Measurements from ENCODE around the gene HINT1. TPM values are rescaled to one million over a fixed set of nuclear protein-coding genes. Genes with fewer than 3 reads are reported as not detected.

HINT1 gene
- polyA plus RNA-seq, 1 donor from 2014 or later, result 706 TPM

DNA sequence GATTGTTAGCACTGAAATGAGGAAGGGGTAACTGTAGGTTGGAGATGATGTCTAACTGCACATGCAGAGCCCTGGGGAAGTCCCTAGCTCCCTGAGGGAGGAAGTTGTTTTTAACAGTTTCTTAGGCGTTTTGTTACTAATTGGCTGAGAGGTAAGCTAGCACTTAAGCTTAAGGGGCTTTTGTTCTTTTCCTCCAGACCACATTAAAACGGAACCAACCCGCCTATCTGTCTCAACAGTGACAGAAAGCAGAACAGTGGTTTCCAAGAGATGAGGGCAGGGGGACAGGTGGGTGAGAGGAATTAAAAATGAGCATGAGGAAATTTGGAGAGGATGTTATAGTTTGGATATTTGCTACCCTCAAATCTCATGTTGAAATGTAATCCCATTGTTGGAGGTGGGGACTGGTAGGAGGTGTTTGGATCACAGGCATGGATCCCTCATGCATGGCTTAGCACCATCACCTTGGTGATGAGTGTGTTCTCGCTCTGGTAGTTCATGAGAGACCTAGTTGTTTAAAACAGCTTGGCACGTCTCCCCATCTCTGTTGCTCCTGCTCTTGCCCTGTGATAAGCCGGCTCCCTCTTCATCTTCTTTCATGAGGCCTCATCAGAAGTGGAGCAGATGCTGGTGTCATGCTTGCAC lies 44.6 kb upstream of the HINT1 start:
- no peak overlapping the region for H3K9ac ChIP-seq (ENCODE audit: low read length)
- no peaks in the 10 kb centered on the region for H4K20me1 ChIP-seq (ENCODE audit: insufficient read depth)
- no peak overlapping the region for H3K4me3 ChIP-seq (ENCODE audit: low read length)
- TF ChIP-seq EZH2 (IDR thresholded peaks at IDR 0.05; ENCODE audit: borderline replicate concordance, insufficient read depth, low read length, poor library complexity, severe bottlenecking) (no peak), TAF1 (IDR thresholded peaks at IDR 0.05; ENCODE audit: low read depth) (no peak), POLR2AphosphoS5 (IDR thresholded peaks at IDR 0.05) (no peak), RAD21 (conservative IDR thresholded peaks at IDR 0.05) (no peak), SMC3 (conservative IDR thresholded peaks at IDR 0.05; ENCODE audit: poor library complexity) (no peak), MXI1 (conservative IDR thresholded peaks at IDR 0.05; ENCODE audit: poor library complexity, severe bottlenecking) (no peak), EP300 (conservative IDR thresholded peaks at IDR 0.05; ENCODE audit: poor library complexity, severe bottlenecking) (no peak), CTCF (IDR thresholded peaks at IDR 0.05; ENCODE audit: poor library complexity, severe bottlenecking) (no peak)
- TF ChIP-seq, protein P1, sequence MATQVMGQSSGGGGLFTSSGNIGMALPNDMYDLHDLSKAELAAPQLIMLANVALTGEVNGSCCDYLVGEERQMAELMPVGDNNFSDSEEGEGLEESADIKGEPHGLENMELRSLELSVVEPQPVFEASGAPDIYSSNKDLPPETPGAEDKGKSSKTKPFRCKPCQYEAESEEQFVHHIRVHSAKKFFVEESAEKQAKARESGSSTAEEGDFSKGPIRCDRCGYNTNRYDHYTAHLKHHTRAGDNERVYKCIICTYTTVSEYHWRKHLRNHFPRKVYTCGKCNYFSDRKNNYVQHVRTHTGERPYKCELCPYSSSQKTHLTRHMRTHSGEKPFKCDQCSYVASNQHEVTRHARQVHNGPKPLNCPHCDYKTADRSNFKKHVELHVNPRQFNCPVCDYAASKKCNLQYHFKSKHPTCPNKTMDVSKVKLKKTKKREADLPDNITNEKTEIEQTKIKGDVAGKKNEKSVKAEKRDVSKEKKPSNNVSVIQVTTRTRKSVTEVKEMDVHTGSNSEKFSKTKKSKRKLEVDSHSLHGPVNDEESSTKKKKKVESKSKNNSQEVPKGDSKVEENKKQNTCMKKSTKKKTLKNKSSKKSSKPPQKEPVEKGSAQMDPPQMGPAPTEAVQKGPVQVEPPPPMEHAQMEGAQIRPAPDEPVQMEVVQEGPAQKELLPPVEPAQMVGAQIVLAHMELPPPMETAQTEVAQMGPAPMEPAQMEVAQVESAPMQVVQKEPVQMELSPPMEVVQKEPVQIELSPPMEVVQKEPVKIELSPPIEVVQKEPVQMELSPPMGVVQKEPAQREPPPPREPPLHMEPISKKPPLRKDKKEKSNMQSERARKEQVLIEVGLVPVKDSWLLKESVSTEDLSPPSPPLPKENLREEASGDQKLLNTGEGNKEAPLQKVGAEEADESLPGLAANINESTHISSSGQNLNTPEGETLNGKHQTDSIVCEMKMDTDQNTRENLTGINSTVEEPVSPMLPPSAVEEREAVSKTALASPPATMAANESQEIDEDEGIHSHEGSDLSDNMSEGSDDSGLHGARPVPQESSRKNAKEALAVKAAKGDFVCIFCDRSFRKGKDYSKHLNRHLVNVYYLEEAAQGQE (IDR thresholded peaks at IDR 0.05; ENCODE audit: borderline replicate concordance), result no peak
- no peaks in the 10 kb centered on the region for H3K9me2 ChIP-seq (ENCODE audit: insufficient read depth, low read length)
- no peak overlapping the region for H3K4me2 ChIP-seq (ENCODE audit: low read length)
- H3K27ac ChIP-seq (ENCODE audit: low read length), result no peak overlapping the region
- H2AFZ ChIP-seq (ENCODE audit: low read depth, low read length), result no peak overlapping the region
- no peaks in the 10 kb centered on the region for H3K9me3 ChIP-seq (ENCODE audit: low read length)
- no peaks in the 10 kb centered on the region for H3K36me3 ChIP-seq (ENCODE audit: insufficient read depth, low read length)
- no peaks in the 10 kb centered on the region for H3F3A ChIP-seq (ENCODE audit: insufficient read depth, low read length, poor library complexity, severe bottlenecking)
- no peaks in the 10 kb centered on the region for H3K27me3 ChIP-seq (ENCODE audit: insufficient read depth, low read depth, low read length)
- no peaks in the 10 kb centered on the region for H3K79me2 ChIP-seq (replicated peaks; ENCODE audit: insufficient read depth, low read length)

- Histone ChIP-seq H3K27ac (ENCODE audit: low read length) (no peak overlapping the region), H3K79me2 (replicated peaks; ENCODE audit: insufficient read depth, low read length) (no peaks in the 10 kb centered on the region), H3K9me3 (ENCODE audit: low read length) (no peaks in the 10 kb centered on the region), H2AFZ (ENCODE audit: low read depth, low read length) (no peak overlapping the region), H3F3A (ENCODE audit: insufficient read depth, low read length, poor library complexity, severe bottlenecking) (no peaks in the 10 kb centered on the region), H3K4me2 (ENCODE audit: low read length) (no peak overlapping the region), H3K9ac (ENCODE audit: low read length) (no peak overlapping the region), H4K20me1 (ENCODE audit: insufficient read depth) (no peaks in the 10 kb centered on the region), H3K4me3 (ENCODE audit: low read length) (no peak overlapping the region), H3K9me2 (ENCODE audit: insufficient read depth, low read length) (no peaks in the 10 kb centered on the region), H3K36me3 (ENCODE audit: insufficient read depth, low read length) (no peaks in the 10 kb centered on the region), H3K27me3 (ENCODE audit: insufficient read depth, low read depth, low read length) (no peaks in the 10 kb centered on the region)
- TF ChIP-seq CTCF (IDR thresholded peaks at IDR 0.05; ENCODE audit: poor library complexity, severe bottlenecking) (no peak), POLR2AphosphoS5 (IDR thresholded peaks at IDR 0.05) (no peak), EZH2 (IDR thresholded peaks at IDR 0.05; ENCODE audit: borderline replicate concordance, insufficient read depth, low read length, poor library complexity, severe bottlenecking) (no peak), SMC3 (conservative IDR thresholded peaks at IDR 0.05; ENCODE audit: poor library complexity) (no peak), EP300 (conservative IDR thresholded peaks at IDR 0.05; ENCODE audit: poor library complexity, severe bottlenecking) (no peak)
Observed at GRCh38 chr5:131209175-131209505, 44.1 kb upstream of the HINT1 start.
